Common myeloid progenitor, CD34-positive (primary cell): ENCODE data around the gene SIRT7.
A peak's percentile ranks its signal among the peaks of the same experiment; 100 is the strongest.

Experiments
- CTCF ChIA-PET: fragments of 350-600 bp; sonication (Branson Sonifier 250); formaldehyde crosslinking; loops from one replicate; lab custom pipeline; 2021; ENCODE audit warnings: antibody characterized with exemption; lab: Charles Lee
- POLR2A ChIA-PET: fragments of 350-600 bp; sonication (Branson Sonifier 250); formaldehyde crosslinking; loops from one replicate; lab custom pipeline; 2021; ENCODE audit warnings: antibody characterized with exemption; lab: Charles Lee
- DNase-seq, 3 donors: peaks; one replicate each; pipeline versions ENCODE4 v3.0.0 to v3.0.0-alpha.2; 2013
- H3K27ac ChIP-seq, 2 experiments: 1 replicate in 1 of 2; 2 replicates in 1 of 2; pipeline ENCODE4 v1.7.0; 2013; ENCODE audit warnings: inconsistent platforms in 2 of 2, low read length in 2 of 2, mild to moderate bottlenecking in 2 of 2, low read depth in 1 of 2, moderate library complexity in 1 of 2; ENCODE audit not compliant: severe bottlenecking in 2 of 2, insufficient read depth in 1 of 2, poor library complexity in 1 of 2
- H3K27me3 ChIP-seq, 5 experiments: replicated peaks in 2 of 5; 1 replicate in 3 of 5; 2 replicates in 2 of 5; pipeline versions ENCODE4 v1.6.1 to v1.7.0; 2013; ENCODE audit warnings: low read length in 4 of 5, mild to moderate bottlenecking in 2 of 5, moderate library complexity in 2 of 5, inconsistent platforms in 1 of 5; ENCODE audit not compliant: insufficient read depth in 5 of 5, control insufficient read depth in 4 of 5
- H3K36me3 ChIP-seq, 4 experiments: 1 replicate in 2 of 4; 2 replicates in 2 of 4; pipeline versions ENCODE4 v1.6.1 to v1.7.0; 2013; ENCODE audit warnings: low read length in 3 of 4, control low read depth in 1 of 4, mild to moderate bottlenecking in 1 of 4; ENCODE audit not compliant: control insufficient read depth in 4 of 4, insufficient read depth in 4 of 4
- H3K4me1 ChIP-seq, 4 experiments: 1 replicate in 3 of 4; 2 replicates in 1 of 4; pipeline versions ENCODE4 v1.6.1 to v1.7.1; 2013; ENCODE audit warnings: low read length in 3 of 4, mild to moderate bottlenecking in 3 of 4, control low read depth in 1 of 4, inconsistent platforms in 1 of 4, moderate library complexity in 1 of 4; ENCODE audit not compliant: control insufficient read depth in 4 of 4, insufficient read depth in 4 of 4; ENCODE audit errors: control extremely low read depth in 1 of 4
- H3K4me3 ChIP-seq, 7 experiments: 1 replicate in 4 of 7; 2 replicates in 3 of 7; pipeline versions ENCODE4 v1.5.1 to v1.7.0; 2013; ENCODE audit warnings: mild to moderate bottlenecking in 7 of 7, low read length in 6 of 7, moderate library complexity in 6 of 7, inconsistent platforms in 2 of 7, low read depth in 2 of 7, control low read depth in 1 of 7; ENCODE audit not compliant: insufficient read depth in 4 of 7, control insufficient read depth in 1 of 7; ENCODE audit errors: extremely low read depth in 1 of 7
- H3K9me3 ChIP-seq, 5 experiments: 1 replicate in 4 of 5; 2 replicates in 1 of 5; pipeline versions ENCODE4 v1.6.1 to v1.7.1; 2013; ENCODE audit warnings: low read length in 4 of 5, mild to moderate bottlenecking in 2 of 5, inconsistent platforms in 1 of 5, low read depth in 1 of 5, moderate library complexity in 1 of 5; ENCODE audit not compliant: control insufficient read depth in 4 of 5, insufficient read depth in 2 of 5; ENCODE audit errors: control extremely low read depth in 1 of 5
- WGBS: methylation state at CpG from one replicate; pipeline ENCODE4 v1.1.5; 2013; ENCODE audit not compliant: insufficient coverage; 5-methylcytosine and 5-hydroxymethylcytosine counted together

SIRT7 gene

DNA sequence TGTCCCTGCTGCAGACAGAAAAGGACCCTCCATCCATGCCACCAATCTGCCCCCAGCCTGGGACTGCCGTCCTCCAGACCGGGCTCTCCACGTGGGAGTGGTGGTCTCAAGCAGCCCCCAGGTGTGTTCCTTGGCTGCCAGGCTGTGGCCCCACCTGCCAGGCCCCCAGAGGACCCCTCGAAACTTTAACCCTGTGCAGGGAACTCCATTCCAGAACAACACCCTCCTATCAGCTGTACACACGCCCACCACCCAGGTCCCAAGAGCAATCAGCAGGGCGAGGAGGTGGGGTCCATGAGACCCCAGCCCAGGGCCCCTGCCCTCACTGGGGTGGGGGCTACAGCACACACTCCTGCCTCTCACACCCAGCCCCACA is 17.7 kb upstream of the SIRT7 start:
- Histone ChIP-seq H3K4me1 (peaks cover 0 to 44% (median 34%) of the 10 kb centered on the region in 4 experiments), H3K4me3 (no peak overlapping the region), H3K9me3 (no peaks in the 10 kb centered on the region), H3K27me3 (peaks cover 0 to 2% (median 0%) of the 10 kb centered on the region in 5 experiments), H3K27ac (no peak overlapping the region), H3K36me3 (peaks cover 0 to 3% (median 0%) of the 10 kb centered on the region in 4 experiments)
- ChIA-PET POLR2A (no interaction called here), CTCF (interaction anchor here (0.9 kb wide), 1 partner anchor 102 kb away, joined by 3 read pairs; the partner anchor contains the start of gene DCXR)
- 90% methylated on average over 3 of the region's 6 CpGs for WGBS
- DNase-seq: no peak

- WGBS: 97% methylated on average over 34 of the region's 38 CpGs
- peaks cover 0 to 46% (median 35%) of the 10 kb centered on the region in 4 experiments for H3K4me1 ChIP-seq
- POLR2A ChIA-PET: no interaction called here
- no peak overlapping the region for H3K4me3 ChIP-seq
- peaks cover 0 to 3% (median 0%) of the 10 kb centered on the region in 5 experiments for H3K27me3 ChIP-seq
- H3K36me3 ChIP-seq: peaks cover 0 to 3% (median 0%) of the 10 kb centered on the region in 4 experiments
- DNase-seq: no peak
- CTCF ChIA-PET: interaction anchor here (0.9 to 1.3 kb wide), 3 partner anchors 65 to 102 kb away, joined by 3 read pairs; partner anchors contain the start of genes CENPX, DCXR and LRRC45
- no peak overlapping the region for H3K27ac ChIP-seq
- H3K9me3 ChIP-seq: no peaks in the 10 kb centered on the region
Observed at GRCh38 chr17:81934850-81935708, 17.1 kb upstream of the SIRT7 start.

- no peak for DNase-seq
- H3K4me1 ChIP-seq: peaks cover 0 to 39% (median 29%) of the 10 kb centered on the region in 4 experiments
- ChIA-PET POLR2A (no interaction called here), CTCF (interaction anchor here (0.9 to 1.7 kb wide), 3 partner anchors 65 to 89 kb away, joined by 3 to 4 read pairs (median 3); partner anchors contain the start of genes CENPX and LRRC45)
- no peak overlapping the region for H3K4me3 ChIP-seq
- peaks cover 0 to 3% (median 0%) of the 10 kb centered on the region in 4 experiments for H3K36me3 ChIP-seq
- H3K27ac ChIP-seq: no peak overlapping the region
- H3K9me3 ChIP-seq: no peaks in the 10 kb centered on the region
- H3K27me3 ChIP-seq: peaks cover 0 to 11% (median 6%) of the 10 kb centered on the region in 5 experiments
- WGBS: 95% methylated on average over 18 of the region's 23 CpGs
Observed at GRCh38 chr17:81934098-81934757, 16.3 kb upstream of the SIRT7 start.

DNA sequence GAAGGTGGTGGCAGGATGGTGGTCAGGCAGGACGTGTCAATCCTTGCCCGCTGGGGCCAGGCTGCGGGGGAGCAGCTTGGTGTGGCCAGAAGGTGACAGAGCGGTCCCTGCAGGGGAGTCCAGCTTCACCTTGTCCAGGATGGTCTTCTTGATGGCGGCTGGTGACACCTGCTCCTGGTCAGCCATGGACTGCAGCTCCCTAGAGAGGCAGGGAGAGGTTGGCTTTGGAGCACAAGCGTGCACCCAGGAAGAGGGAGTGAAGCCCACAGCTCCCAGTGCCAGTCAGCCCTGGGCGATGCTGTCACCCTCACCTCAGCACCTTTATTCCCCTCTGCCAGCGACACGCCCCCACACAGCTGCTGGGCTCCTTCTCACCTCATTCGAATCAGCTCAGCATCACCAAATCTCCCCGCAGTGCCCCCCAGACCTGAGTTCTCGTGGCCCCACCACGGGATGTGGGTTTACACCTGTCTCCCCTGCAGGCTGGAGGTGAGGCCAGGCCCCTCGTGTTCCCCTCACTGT is 15.3 kb upstream of the SIRT7 start:
- no peak for DNase-seq
- Histone ChIP-seq H3K27ac (no peak overlapping the region), H3K4me1 (peaks cover 0 to 42% (median 30%) of the 10 kb centered on the region in 4 experiments), H3K27me3 (peaks cover 0 to 21% (median 12%) of the 10 kb centered on the region in 5 experiments), H3K36me3 (peaks cover 0 to 3% (median 0%) of the 10 kb centered on the region in 4 experiments), H3K4me3 (no peak overlapping the region), H3K9me3 (no peaks in the 10 kb centered on the region)
- POLR2A ChIA-PET: no interaction called here
- CTCF ChIA-PET: interaction anchor here (1.7 kb wide), 1 partner anchor 87 kb away, joined by 4 read pairs; no protein-coding TSS in a partner anchor
- WGBS: 96% methylated on average over 12 of the region's 14 CpGs

- Histone ChIP-seq H3K4me3 (no peak overlapping the region), H3K9me3 (no peaks in the 10 kb centered on the region), H3K27me3 (peaks cover 0 to 24% (median 13%) of the 10 kb centered on the region in 5 experiments), H3K36me3 (peaks cover 0 to 3% (median 0%) of the 10 kb centered on the region in 4 experiments), H3K4me1 (peaks cover 0 to 43% (median 32%) of the 10 kb centered on the region in 4 experiments), H3K27ac (no peak overlapping the region)
- ChIA-PET POLR2A (no interaction called here), CTCF (interaction anchor here (1.7 kb wide), 1 partner anchor 88 kb away, joined by 4 read pairs; no protein-coding TSS in a partner anchor)
- 100% methylated on average over 8 of the region's 9 CpGs for WGBS
- DNase-seq: no peak
Observed at GRCh38 chr17:81932333-81932983, 14.5 kb upstream of the SIRT7 start.

DNA sequence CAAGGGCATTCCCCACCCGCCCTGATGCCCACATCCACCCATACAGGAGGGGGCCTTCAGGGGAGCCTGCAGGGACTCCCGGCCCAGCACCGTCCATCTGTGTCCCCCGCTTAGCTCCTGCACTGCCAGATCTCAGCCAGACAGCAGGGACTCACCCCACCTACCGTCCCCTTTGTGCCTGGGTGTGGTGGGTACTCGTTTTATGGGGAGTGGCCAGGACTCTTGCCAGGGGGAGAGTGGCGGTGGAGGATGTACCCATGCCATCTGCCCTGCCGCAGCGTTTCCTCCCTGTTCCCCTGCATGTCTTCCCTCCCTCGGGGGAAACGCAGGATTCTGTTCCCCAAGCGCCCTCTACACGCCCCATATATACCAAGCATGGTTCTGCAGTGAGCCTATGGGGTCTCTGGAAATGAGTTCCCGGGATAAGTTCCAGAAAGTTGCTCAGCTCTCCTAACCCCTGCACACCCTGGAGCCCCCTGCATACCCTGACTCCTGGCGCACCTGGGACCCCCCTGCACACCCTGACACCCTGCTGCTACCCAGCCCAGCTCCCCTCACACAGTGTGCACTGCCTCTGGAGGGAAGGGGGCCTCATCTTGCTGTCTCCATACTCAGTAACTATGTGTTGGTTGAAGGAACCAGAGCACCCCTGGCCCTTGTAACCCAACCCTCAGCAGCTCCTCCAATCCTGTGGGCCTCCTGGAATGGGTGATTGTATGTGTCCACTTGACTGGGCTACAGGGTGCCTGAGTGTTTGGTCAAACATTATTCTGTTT is 13.8 kb upstream of the SIRT7 start:
- Histone ChIP-seq H3K4me1 (peaks cover 0 to 38% (median 26%) of the 10 kb centered on the region in 4 experiments), H3K9me3 (no peaks in the 10 kb centered on the region), H3K4me3 (peak overlapping the region in 1 of 7 experiments; percentile 11), H3K27ac (no peak overlapping the region), H3K27me3 (peaks cover 0 to 24% (median 13%) of the 10 kb centered on the region in 5 experiments), H3K36me3 (peaks cover 0 to 3% (median 0%) of the 10 kb centered on the region in 4 experiments)
- DNase-seq: no peak
- POLR2A ChIA-PET: no interaction called here
- WGBS: 52% methylated on average over 9 of the region's 15 CpGs
- CTCF ChIA-PET: no interaction called here
